Progenitor cell of endocrine pancreas (in vitro differentiated cells): Measurements from ENCODE around the gene NRN1L. TPM values are rescaled to one million over a fixed set of nuclear protein-coding genes. Genes with fewer than 3 reads are reported as not detected.

Experiments used
- DNase-seq: peaks from one replicate; pipeline ENCODE4 v3.0.0; 2021; ENCODE audit warnings: low spot score; ENCODE audit not compliant: unreplicated experiment
- H3K27ac Mint-ChIP-seq: 2 replicates; pipeline ENCODE4 v1.8.0; 2021; ENCODE audit warnings: mild to moderate bottlenecking, moderate library complexity, mixed read lengths
- H3K27me3 Mint-ChIP-seq: 2 replicates; pipeline ENCODE4 v1.8.0; 2021; ENCODE audit warnings: mixed read lengths
- H3K36me3 Mint-ChIP-seq: 2 replicates; pipeline ENCODE4 v1.8.0; 2022; ENCODE audit warnings: mixed read lengths; ENCODE audit not compliant: insufficient read depth
- H3K4me1 Mint-ChIP-seq: 2 replicates; pipeline ENCODE4 v1.8.0; 2021; ENCODE audit warnings: low read depth, mixed read lengths
- H3K4me3 Mint-ChIP-seq: 2 replicates; pipeline ENCODE4 v1.8.0; 2021; ENCODE audit warnings: low read depth, mild to moderate bottlenecking, moderate library complexity, mixed read lengths
- H3K9me3 Mint-ChIP-seq: 2 replicates; pipeline ENCODE4 v1.8.0; 2021; ENCODE audit warnings: low read depth, mixed read lengths
- CTCF ChIP-seq: fragments of 200-600 bp; sonication (generic); IDR thresholded peaks from one replicate; pipeline ENCODE4 v1.5.0; 2021; ENCODE audit warnings: antibody characterized with exemption, mild to moderate bottlenecking; ENCODE audit not compliant: unreplicated experiment
- total RNA-seq: library from RNA; stranded (reverse); gene quantifications from 2 replicates; pipeline ENCODE4 v1.2.1, GENCODE V29; 2021

The NRN1L gene
- total RNA-seq, 1 donor from 2014 or later: not detected

- peaks cover 7% of the 10 kb centered on the region for H3K36me3 Mint-ChIP-seq
- DNase-seq: no peak
- H3K4me3 Mint-ChIP-seq: no peak overlapping the region
- H3K4me1 Mint-ChIP-seq: peaks cover 29% of the 10 kb centered on the region
- H3K27me3 Mint-ChIP-seq: no peaks in the 10 kb centered on the region
- peak overlapping the region; percentile 85 for H3K27ac Mint-ChIP-seq
- H3K9me3 Mint-ChIP-seq: no peaks in the 10 kb centered on the region
- TF ChIP-seq CTCF: no peak
Measured at GRCh38 chr16:67855789-67856188, 28.9 kb upstream of the NRN1L start.

- H3K4me3 Mint-ChIP-seq: no peak overlapping the region
- H3K9me3 Mint-ChIP-seq: no peaks in the 10 kb centered on the region
- H3K27me3 Mint-ChIP-seq: no peaks in the 10 kb centered on the region
- H3K27ac Mint-ChIP-seq: peak overlapping the region; percentile 94
- H3K4me1 Mint-ChIP-seq: peaks cover 29% of the 10 kb centered on the region
- peaks cover 11% of the 10 kb centered on the region for H3K36me3 Mint-ChIP-seq
- TF ChIP-seq CTCF: no peak
- DNase-seq: no peak
Measured at GRCh38 chr16:67856927-67857546, 27.6 kb upstream of the NRN1L start.

GRCh38 chr16:67857547-67858233 is 27.0 kb upstream of the NRN1L start:
- H3K27me3 Mint-ChIP-seq: no peaks in the 10 kb centered on the region
- H3K4me1 Mint-ChIP-seq: peaks cover 29% of the 10 kb centered on the region
- no peak for TF ChIP-seq CTCF
- H3K9me3 Mint-ChIP-seq: no peaks in the 10 kb centered on the region
- DNase-seq: no peak
- H3K36me3 Mint-ChIP-seq: peaks cover 11% of the 10 kb centered on the region
- no peak overlapping the region for H3K4me3 Mint-ChIP-seq
- peak overlapping the region; percentile 94 for H3K27ac Mint-ChIP-seq

- no peaks in the 10 kb centered on the region for H3K27me3 Mint-ChIP-seq
- H3K27ac Mint-ChIP-seq: peak overlapping the region; percentile 88
- no peak for TF ChIP-seq CTCF
- no peak overlapping the region for H3K4me3 Mint-ChIP-seq
- no peak for DNase-seq
- H3K4me1 Mint-ChIP-seq: peaks cover 29% of the 10 kb centered on the region
- H3K9me3 Mint-ChIP-seq: no peaks in the 10 kb centered on the region
- H3K36me3 Mint-ChIP-seq: peaks cover 11% of the 10 kb centered on the region
Measured at GRCh38 chr16:67858500-67858899, 26.2 kb upstream of the NRN1L start.

- H3K27ac Mint-ChIP-seq: peak overlapping the region; percentile 25
- H3K4me3 Mint-ChIP-seq: no peak overlapping the region
- no peak for DNase-seq
- no peaks in the 10 kb centered on the region for H3K27me3 Mint-ChIP-seq
- TF ChIP-seq CTCF: no peak
- peaks cover 22% of the 10 kb centered on the region for H3K4me1 Mint-ChIP-seq
- no peaks in the 10 kb centered on the region for H3K9me3 Mint-ChIP-seq
- peaks cover 7% of the 10 kb centered on the region for H3K36me3 Mint-ChIP-seq
Measured at GRCh38 chr16:67860589-67861398, 23.9 kb upstream of the NRN1L start.
